GM12865 (cell line): ENCODE data around the gene SATB1.

ENCODE experiments used
- DNase-seq: peaks from one replicate; pipeline ENCODE4 v3.0.0; 2010; ENCODE audit warnings: low read depth
- H3K4me3 ChIP-seq: 2 replicates; pipeline ENCODE4 v1.5.1; 2011; ENCODE audit warnings: mild to moderate bottlenecking, low read depth, low read length, control low read depth
- TF ChIP-seq, protein P1 (sequence below): IDR thresholded peaks from 2 replicates; pipeline ENCODE4 v1.5.1; 2011; ENCODE audit warnings: low read length, control low read depth, low read depth, inconsistent platforms; ENCODE audit not compliant: insufficient read depth; ENCODE audit errors: missing control alignments

Gene SATB1

DNA sequence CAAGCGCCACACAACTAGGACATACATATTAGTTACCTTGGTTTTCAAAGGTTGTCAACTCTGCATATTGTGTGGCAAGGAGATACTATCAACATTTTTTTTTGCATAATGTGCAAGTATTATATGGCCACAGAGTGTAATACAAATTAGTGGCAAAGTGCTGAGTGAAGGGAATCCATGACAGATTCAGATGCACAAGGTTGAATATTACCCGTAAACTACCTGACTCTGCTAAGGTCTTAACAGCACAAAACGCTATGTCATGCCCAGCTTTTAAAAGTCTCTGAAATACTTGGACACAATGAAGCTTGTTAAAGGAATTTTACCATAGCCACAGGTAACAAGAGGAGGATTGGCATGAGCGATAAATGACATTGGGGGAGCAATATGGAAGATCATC lies 79.0 kb downstream of the SATB1 start:
- TF ChIP-seq, protein P1, sequence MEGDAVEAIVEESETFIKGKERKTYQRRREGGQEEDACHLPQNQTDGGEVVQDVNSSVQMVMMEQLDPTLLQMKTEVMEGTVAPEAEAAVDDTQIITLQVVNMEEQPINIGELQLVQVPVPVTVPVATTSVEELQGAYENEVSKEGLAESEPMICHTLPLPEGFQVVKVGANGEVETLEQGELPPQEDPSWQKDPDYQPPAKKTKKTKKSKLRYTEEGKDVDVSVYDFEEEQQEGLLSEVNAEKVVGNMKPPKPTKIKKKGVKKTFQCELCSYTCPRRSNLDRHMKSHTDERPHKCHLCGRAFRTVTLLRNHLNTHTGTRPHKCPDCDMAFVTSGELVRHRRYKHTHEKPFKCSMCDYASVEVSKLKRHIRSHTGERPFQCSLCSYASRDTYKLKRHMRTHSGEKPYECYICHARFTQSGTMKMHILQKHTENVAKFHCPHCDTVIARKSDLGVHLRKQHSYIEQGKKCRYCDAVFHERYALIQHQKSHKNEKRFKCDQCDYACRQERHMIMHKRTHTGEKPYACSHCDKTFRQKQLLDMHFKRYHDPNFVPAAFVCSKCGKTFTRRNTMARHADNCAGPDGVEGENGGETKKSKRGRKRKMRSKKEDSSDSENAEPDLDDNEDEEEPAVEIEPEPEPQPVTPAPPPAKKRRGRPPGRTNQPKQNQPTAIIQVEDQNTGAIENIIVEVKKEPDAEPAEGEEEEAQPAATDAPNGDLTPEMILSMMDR, result no peak
- no peak for DNase-seq
- no peak overlapping the region for H3K4me3 ChIP-seq

DNA sequence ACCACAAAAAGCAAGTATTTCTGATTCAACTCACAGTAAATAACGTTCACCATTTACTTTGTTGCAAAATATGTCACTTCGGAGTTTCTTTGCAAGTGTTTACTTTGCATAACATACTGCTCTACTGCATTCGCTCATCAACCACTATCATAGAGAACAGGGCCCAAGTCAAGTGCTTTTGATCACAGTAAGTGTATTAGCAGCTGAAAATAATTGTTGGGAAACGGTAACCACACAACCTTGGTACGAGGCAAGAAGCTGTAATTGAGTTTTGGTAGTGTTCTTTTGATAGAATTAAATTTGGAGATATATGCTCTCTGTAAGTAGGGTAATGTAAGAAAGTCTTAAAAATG lies 80.1 kb downstream of the SATB1 start:
- TF ChIP-seq, protein P1, result no peak
- DNase-seq, result no peak
- no peak overlapping the region for H3K4me3 ChIP-seq

- H3K4me3 ChIP-seq, result no peak overlapping the region
- TF ChIP-seq, protein P1, result no peak
- no peak for DNase-seq
Measured at GRCh38 chr3:18344306-18345014, 80.7 kb downstream of the SATB1 start.

DNA sequence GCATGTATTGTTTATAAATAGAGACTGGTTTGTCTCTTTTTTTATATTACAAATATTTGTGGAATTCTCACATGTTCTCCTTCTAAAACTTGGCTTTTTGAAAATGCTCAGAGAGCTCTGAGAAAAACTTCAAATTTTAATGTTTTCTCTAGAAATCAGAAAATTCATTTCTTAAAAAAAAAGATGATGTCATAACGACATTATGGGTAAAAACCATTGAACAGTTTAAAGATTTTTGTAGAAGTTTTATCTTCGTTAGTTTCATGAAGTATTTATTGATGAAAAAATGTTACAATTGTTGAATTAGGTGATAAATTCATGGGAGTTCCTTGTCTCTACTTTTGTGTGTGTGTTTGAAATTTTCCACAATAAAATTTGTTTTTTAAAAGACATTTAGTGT lies 81.3 kb downstream of the SATB1 start:
- TF ChIP-seq, protein P1, result no peak
- no peak overlapping the region for H3K4me3 ChIP-seq
- DNase-seq, result no peak

- TF ChIP-seq, protein P1, result no peak
- no peak for DNase-seq
- no peak overlapping the region for H3K4me3 ChIP-seq
Measured at GRCh38 chr3:18338827-18339514, 86.2 kb downstream of the SATB1 start.

GRCh38 chr3:18337231-18337630 lies 87.9 kb downstream of the SATB1 start:
- TF ChIP-seq, protein P1, result no peak
- H3K4me3 ChIP-seq, result no peak overlapping the region
- DNase-seq, result no peak
